Calu3 (cell line): Measurements from ENCODE around the gene UQCRC1. TPM values are rescaled to one million over a fixed set of nuclear protein-coding genes. Genes with fewer than 3 reads are reported as not detected.

Experiments used
- BruUV-seq: library from RNA; stranded (reverse); fragments of 400-500 nt; replicated peaks from 2 replicates; lab custom pipeline; 2021; lab: Mats Ljungman, UMichigan
- CTCF ChIA-PET: fragments of 300-600 bp; sonication (Branson Sonifier 250); formaldehyde crosslinking; loops from one replicate; lab custom pipeline; 2022; ENCODE audit warnings: antibody characterized with exemption; lab: Charles Lee
- DNase-seq: peaks from one replicate; pipeline ENCODE4 v3.0.0; 2022
- H3K27ac Mint-ChIP-seq: one replicate; pipeline ENCODE4 v1.8.0; 2022; ENCODE audit warnings: mixed read lengths; ENCODE audit not compliant: unreplicated experiment
- H3K27me3 Mint-ChIP-seq: one replicate; pipeline ENCODE4 v1.8.0; 2022; ENCODE audit warnings: mixed read lengths; ENCODE audit not compliant: unreplicated experiment
- H3K36me3 Mint-ChIP-seq: one replicate; pipeline ENCODE4 v1.8.0; 2022; ENCODE audit warnings: mild to moderate bottlenecking, moderate library complexity, mixed read lengths; ENCODE audit not compliant: insufficient read depth, unreplicated experiment
- H3K4me1 Mint-ChIP-seq: one replicate; pipeline ENCODE4 v1.8.0; 2022; ENCODE audit warnings: mild to moderate bottlenecking, low read depth, mixed read lengths; ENCODE audit not compliant: unreplicated experiment
- H3K4me3 Mint-ChIP-seq: one replicate; pipeline ENCODE4 v1.8.0; 2022; ENCODE audit warnings: mild to moderate bottlenecking, low read depth, moderate library complexity, mixed read lengths; ENCODE audit not compliant: unreplicated experiment
- H3K9me3 Mint-ChIP-seq: one replicate; pipeline ENCODE4 v1.8.0; 2022; ENCODE audit warnings: low read depth, mixed read lengths; ENCODE audit not compliant: unreplicated experiment
- CTCF ChIP-seq: fragments of 200-600 bp; IDR thresholded peaks from one replicate; pipeline ENCODE4 v1.8.0; 2022; ENCODE audit warnings: antibody characterized with exemption; ENCODE audit not compliant: unreplicated experiment
- intact Hi-C: fragments of 100-400 bp; cut with micrococcal nuclease; formaldehyde crosslinking; loops from one replicate; pipeline ENCODE4 v1.10.0; 2022; ENCODE audit not compliant: unreplicated experiment
- total RNA-seq: library from RNA; stranded (reverse); gene quantifications from 2 replicates; pipeline ENCODE4 v1.2.3, GENCODE V29; 2022

Gene UQCRC1
- total RNA-seq, 1 experiment from 2014 or later, result 207 TPM

- no peak for TF ChIP-seq CTCF
- no TSS peak for BruUV-seq
- intact Hi-C loops, result no loop called here
- no peaks in the 10 kb centered on the region for H3K9me3 Mint-ChIP-seq
- no peaks in the 10 kb centered on the region for H3K4me1 Mint-ChIP-seq
- CTCF ChIA-PET, result no interaction called here
- DNase-seq, result no peak
- H3K27ac Mint-ChIP-seq, result no peak overlapping the region
- H3K27me3 Mint-ChIP-seq, result no peaks in the 10 kb centered on the region
- H3K36me3 Mint-ChIP-seq, result no peaks in the 10 kb centered on the region
- H3K4me3 Mint-ChIP-seq, result no peak overlapping the region
Observed at GRCh38 chr3:48575366-48575765, 34.1 kb downstream of the UQCRC1 start.

DNA sequence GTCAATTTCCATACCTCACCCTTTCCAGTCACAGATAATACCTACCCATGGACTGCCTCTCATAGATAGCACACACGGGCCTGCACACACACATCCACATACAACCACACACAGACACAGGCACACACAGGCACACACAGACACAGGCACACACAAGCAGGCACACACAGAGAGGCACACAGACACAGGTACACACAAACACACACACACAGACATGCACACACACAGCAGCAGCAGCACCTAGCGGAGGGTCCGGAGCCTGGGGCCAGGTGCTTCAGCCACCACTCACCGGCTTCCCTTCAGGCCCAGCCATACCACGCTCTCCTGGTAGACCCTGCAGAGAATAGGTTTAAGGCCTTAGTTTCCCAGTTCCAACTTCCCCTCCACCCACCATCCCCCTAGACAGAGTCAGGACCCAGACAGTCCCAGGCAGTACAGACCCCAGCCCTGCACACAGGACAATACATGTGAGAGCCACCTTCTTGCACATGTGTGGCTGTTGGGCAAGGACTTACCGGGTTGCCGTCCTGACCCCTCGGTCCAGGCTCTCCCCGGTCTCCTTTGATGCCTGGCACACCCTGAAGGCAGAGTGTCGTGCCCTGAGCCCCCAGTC, 35.4 kb downstream of the UQCRC1 start:
- no peak for TF ChIP-seq CTCF
- H3K27ac Mint-ChIP-seq, result no peak overlapping the region
- no peak overlapping the region for H3K4me3 Mint-ChIP-seq
- H3K36me3 Mint-ChIP-seq, result no peaks in the 10 kb centered on the region
- intact Hi-C loops, result no loop called here
- DNase-seq, result no peak
- no peaks in the 10 kb centered on the region for H3K9me3 Mint-ChIP-seq
- no TSS peak for BruUV-seq
- no peaks in the 10 kb centered on the region for H3K4me1 Mint-ChIP-seq
- H3K27me3 Mint-ChIP-seq, result no peaks in the 10 kb centered on the region
- CTCF ChIA-PET, result no interaction called here

GRCh38 chr3:48572517-48572916, 36.9 kb downstream of the UQCRC1 start:
- no peaks in the 10 kb centered on the region for H3K27me3 Mint-ChIP-seq
- no peak overlapping the region for H3K4me3 Mint-ChIP-seq
- no peaks in the 10 kb centered on the region for H3K9me3 Mint-ChIP-seq
- CTCF ChIA-PET, result no interaction called here
- no peak for DNase-seq
- H3K27ac Mint-ChIP-seq, result no peak overlapping the region
- no peak for TF ChIP-seq CTCF
- H3K36me3 Mint-ChIP-seq, result no peaks in the 10 kb centered on the region
- intact Hi-C loops, result no loop called here
- H3K4me1 Mint-ChIP-seq, result no peaks in the 10 kb centered on the region
- BruUV-seq, result no TSS peak

DNA sequence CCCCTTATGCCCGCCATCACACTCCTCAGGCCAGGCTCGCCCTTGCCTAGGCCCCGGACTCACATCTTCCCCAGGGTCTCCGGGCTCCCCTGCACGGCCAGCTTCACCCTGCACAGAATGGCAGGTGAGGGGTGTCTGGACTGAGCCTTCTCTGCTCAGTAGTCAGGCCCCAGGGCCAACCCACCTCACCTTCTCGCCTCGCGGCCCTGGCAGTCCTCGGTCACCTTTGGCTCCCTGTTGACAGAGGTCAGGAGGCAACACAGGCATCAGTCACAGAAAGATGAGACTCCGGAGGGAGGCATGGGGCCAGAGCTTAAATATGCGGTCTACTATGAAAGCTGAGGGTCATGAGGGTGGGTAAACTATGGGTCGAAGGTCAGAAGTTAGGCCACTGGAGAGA, 37.5 kb downstream of the UQCRC1 start:
- H3K9me3 Mint-ChIP-seq, result no peaks in the 10 kb centered on the region
- BruUV-seq, result no TSS peak
- no peaks in the 10 kb centered on the region for H3K36me3 Mint-ChIP-seq
- DNase-seq, result no peak
- intact Hi-C loops, result no loop called here
- H3K4me3 Mint-ChIP-seq, result no peak overlapping the region
- CTCF ChIA-PET, result no interaction called here
- no peak for TF ChIP-seq CTCF
- H3K27ac Mint-ChIP-seq, result no peak overlapping the region
- H3K27me3 Mint-ChIP-seq, result no peaks in the 10 kb centered on the region
- H3K4me1 Mint-ChIP-seq, result no peaks in the 10 kb centered on the region
